Putamen (tissue), 1 donor: ENCODE measurements around the gene DNAJB14.
"Not testable (repeated sequence)": the region's sequence is repeated elsewhere in the genome, so short reads cannot be mapped to it uniquely, and the experiment has no call there.

Source experiments
- DNase-seq: peaks from one replicate; pipeline ENCODE4 v3.0.0-alpha.2; 2016; ENCODE audit warnings: low spot score

Gene DNAJB14

DNA sequence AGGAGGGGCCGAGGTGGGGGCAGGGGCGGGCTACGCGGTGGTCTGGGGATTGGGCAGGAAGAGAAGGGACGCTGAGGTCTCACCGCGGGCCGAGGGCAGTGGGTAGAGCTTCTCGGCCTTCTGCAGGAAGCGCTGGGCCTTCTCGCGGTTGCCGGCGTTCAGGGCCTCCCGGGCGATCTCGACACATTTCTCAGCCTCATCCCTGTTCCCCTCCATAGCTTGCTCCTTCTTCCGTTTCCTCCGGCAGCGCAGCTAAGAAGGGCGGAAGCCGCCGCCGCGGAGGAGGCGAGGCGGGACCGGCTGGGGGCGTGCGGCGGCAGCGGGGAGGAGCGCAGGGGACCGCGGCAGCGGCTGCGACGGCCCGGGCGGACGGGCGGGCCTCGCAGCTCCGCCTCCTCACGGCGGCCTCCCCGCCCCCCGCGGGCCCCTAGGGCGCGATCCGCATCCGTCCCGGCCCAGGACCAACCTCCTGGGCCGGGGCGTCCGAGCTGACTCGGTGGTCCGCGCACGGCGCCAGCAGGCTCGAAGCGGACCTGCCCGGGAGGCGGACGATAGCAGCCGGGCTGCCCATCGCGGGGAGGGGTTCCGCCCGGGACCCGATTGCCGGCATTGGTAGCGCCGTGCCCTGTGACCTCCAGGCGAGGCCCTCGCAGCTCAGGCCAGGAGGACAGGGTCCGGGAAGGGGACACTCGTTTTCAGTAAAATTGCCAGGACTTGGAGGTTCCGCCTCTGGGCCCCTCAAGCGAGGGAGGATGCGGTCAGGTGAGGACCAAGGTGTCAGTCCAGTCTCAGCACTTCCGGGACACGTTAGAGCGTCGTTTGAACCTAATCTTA is at the start of gene DNAJB14:
TSS of gene DNAJB14 (minus strand) at position 263 of the 834 bp plus-strand sequence. CDS start at position 216, 47 bp downstream.
- DNase-seq = peak; percentile 76

DNA sequence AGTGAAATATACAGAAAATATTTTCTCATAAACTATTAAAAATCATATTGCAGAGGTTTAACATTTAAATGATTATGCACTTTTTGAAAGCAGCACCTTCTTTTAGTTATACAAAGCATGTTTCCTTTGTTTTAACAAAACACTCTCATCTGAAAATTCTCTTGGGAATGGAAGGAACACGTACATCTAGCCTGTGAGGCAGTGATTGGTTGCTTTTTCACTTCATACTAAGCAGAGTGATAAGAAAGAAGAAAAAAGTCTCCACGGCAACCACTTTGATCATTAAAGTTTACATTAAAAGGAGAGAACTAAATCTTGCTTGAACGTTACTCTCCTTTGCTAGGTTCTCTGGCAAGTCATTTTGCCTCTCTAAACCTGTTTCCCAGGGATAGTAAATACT is 45.3 kb upstream of the DNAJB14 start:
- DNase-seq = no peak

DNA sequence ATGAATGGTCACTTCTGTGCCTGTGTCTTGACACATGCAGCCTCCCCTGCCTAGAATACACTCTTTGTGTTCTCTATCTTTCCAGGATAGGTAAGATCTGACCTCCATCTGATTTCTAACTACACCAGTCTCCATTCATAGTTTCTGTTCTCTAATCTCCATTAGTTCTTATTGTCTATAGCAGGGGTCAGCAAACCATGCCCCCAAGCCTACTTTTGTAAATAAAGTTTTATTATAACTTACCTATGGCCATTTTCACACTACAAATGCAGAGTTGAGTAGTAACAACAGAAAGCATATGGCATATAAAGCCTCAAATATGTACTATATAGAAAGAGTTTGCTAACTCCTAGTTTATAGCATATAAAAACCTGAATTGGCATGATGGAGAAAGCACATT is 41.3 kb upstream of the DNAJB14 start:
- DNase-seq = no peak

DNA sequence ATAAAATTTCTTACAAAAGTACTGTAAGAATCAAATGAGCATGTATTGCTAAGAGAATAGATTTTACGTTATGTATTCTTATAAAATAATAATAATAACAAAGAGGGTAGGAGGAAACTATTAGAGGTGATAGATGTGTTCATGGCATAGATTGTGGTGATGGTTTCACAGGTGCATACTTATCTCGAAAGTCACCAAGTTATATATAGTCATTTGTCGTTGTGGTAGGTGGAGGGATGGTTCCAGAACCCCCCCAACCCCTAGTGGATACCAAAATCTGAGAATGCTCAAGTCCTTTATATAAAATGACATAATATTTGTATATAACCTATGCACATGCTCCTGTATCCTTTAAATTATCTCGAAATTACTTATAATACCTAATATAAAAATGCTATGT is 40.4 kb upstream of the DNAJB14 start:
- no peak for DNase-seq

DNA sequence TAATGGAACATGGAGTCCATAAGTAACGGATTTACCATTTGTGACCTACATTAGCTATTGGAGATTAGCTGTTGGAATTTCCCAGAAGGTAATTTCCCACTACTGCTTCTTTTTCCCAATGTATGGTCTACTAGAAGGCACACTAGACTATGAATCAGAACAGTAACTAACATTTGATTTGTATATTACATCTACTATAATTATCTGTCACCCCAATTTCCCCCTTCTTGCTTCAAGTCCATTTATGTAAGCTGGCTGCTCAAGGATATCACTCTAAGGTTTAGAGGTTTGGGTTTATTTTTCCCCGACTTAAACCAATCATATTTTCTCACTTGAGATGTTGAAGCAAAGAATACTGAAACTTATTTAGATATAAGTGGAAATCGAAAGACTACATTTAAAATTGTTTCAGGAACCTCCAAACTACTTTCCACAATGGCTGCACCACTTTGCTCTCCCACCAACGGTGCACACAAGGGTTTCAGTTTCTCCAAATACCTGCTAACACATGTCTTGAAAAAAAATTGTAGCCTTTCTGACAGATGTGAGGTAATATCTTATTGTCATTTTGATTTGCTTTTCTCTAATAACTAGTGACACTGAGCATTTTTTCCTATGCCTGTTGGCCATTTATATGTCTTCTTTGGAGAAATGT is 37.0 kb upstream of the DNAJB14 start:
- no peak for DNase-seq

DNA sequence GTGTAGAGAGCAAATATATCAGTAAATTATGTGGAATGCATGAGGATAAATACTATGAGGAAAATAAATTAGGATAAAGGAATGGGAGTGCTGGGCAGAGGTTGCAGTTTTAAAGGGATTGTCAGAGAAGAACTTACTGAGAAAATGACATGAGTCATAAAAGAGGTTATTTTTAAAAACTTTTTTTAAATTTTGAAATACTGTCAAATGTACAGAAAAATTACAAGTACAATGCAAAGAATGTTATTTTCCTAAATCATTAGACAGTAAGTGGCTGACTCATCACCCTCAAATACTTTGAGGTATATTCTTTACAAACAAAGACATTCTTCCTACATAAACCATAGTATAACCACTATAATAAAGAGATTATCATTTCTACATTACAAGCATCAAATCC is 33.5 kb upstream of the DNAJB14 start:
- no peak for DNase-seq

DNA sequence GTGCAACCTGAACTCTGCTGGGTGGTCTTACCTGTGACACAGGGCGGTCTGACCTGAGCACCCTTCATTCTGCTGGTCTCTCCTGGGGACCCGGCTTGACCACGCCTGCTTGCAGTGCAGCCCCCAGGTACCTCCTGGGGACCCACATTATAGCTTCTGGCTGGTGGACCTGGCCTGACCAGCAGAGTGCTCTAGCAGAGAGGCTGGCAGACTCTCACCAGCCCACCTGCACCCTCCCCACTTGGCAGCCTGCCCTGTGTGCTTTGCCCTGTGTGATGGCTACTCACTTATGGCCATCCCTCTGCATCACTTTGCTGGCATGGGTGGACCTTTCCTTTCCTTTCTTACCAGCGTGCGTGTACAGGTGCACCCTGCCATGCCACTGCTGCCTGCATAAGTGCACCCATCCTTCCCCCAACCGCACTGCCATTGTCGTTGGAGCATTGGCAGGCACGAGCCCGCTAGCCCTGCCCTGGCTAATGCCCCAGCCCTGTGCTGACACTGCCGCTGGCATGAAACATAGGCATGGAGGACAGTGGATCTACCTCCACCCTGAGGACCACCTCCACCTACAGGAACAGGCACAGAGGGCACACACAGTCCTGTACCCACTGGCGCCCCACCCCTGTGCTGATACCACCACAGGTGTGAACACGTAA is 25.2 kb upstream of the DNAJB14 start:
- no peak for DNase-seq

DNA sequence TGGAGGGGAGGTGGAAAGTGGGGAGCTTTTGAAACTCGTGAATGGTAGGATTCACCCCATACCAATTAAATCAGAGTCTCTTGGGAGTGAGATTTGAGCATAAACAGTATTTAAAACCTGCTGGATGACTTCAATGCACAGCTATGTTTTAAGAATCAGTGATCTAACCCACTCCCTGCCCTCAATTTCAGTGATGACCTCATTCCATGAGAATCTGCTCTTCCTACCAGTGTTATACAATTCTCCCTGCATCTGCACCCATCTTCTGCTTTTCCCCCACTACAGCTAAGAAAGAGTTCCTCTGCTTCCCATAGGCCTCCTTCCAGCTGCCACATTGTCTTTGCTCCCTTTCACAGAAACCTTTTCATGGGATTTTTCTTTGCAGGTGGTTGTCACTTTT is 21.9 kb upstream of the DNAJB14 start:
- peak; percentile 25 for DNase-seq

DNA sequence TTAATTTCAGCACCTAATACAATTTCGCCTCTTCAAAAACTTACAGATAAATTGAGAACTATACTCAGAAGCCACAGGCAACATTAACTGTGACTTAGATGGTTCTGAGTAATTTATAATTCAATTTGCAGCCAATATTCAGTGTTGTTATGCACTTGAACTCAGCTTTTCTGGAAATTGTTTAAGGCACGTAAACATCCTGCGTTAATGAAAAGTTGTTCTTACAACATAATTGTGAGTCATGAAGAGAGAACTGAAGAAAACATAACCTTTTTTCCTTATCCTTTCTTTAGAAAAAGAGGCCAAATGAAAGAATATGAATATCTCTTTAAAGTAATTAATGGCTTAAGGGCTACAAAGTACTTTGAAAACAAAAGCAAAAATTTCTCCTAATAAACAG is 20.3 kb upstream of the DNAJB14 start:
- DNase-seq = no peak

DNA sequence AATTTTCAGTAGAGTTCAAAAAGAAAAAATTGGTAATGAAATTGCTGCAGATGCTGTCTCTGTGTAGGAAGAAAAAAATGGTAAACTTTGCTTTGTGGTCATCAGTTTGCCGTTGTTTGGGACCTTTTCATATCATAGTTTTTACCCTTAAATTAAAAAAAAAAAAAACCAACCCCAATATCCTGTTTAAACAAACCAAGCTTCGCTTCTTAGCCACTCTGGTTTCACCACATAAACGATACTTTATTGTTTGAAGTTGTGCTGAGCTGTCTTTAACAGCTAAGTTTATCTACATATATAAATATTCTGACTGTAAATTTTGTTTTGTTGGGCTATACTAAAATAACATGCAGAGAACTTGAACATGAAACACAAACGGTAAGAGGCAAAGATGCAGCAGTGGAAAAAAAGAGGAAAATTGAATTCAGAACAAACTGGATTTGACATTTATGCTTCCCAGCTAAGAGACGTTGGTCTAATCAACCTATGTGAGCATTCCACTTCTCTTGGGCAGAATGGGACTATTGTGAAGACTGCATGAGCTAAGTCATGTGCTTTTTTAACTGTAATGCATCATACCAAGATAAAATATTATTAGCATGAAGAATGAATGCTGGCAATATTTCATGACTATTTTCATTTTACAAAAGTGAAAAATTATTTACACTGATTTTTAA is 19.4 kb upstream of the DNAJB14 start:
- no peak for DNase-seq

DNA sequence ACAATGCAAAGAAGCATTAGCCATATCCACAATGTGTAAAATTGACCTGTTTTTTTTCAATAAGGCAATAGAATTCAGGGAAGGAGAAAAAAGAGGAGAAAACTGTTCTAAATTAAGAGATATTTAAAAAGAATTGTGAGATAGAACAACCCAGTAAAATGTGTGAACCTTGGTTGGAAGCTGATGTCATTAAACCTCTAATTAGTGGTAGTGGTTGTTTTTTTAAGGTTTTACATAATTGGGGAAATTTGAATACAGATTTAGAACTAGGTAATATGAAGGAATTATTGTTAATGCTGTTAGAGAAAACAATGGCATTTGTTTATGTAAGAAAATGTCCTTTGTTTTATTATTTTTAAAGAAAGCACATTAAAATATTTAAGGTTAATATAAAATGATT is 18.8 kb upstream of the DNAJB14 start:
- DNase-seq = no peak

DNA sequence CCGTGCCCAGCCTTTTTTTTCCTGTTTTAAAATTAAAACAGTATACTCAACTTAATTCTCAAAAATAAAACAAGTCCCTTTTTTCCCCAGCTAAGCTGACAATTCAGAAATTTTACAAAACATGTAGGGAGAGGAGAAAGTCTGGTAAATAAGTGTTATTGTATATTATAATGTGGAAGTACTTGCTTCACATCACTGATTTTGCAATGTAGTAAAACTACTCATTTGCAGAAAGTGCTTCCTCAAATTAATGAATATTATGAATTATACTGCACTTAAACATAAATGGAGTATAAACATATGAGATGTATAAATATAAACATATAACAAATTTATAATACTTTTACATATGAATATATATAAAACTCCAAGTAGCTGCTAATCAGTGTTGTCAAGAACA is 15.3 kb upstream of the DNAJB14 start:
- no peak for DNase-seq

DNA sequence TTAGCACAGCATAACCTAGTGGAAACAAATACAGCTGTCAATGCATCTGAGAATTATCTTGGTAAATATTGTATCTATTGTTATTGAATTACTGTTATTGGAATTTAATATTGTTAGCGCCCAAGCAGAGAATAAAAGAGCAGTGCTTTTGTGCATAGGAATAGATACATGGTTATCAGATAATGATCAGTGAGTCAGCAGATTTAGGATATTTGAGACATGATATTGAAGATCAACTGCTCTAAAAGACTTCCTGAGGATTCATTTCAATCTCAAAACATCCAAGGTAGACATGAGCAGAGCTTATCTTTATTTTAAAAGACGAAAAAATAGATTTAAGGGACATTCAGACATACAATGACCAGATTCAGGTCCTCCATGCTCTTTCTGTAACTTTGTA is 14.2 kb upstream of the DNAJB14 start:
- DNase-seq = no peak

DNA sequence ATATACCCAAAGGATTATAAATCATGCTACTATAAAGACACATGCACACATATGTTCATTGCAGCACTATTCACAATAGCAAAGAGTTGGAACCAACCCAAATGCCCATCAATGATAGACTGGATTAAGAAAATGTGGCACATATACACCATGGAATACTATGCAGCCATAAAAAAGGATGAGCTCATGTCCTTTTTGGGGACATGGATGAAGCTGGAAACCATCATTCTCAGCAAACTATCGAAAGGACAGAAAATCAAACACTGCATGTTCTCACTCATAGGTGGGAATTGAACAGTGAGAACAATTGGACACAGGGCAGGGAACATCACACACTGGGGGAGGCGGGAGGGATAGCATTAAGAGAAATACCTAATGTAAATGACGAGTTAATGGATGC is 11.8 kb upstream of the DNAJB14 start:
- not testable (repeated sequence) for DNase-seq

DNA sequence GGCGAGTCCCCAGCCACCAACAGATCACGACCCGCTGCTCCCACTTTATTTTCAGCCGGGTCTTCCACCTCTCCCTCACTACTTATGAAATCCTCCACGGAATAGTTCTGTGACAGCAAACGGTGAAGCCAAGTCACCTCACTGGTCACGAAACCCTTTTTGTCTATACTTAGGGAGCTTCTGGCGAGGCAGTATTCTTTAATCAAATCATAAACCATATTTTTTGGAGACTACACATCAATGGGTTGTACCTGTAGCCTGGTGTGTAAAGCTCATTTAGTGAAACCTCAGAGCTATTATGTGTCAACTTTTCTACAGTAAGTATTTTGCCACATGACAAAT is 4.5 kb upstream of the DNAJB14 start:
- no peak for DNase-seq

DNA sequence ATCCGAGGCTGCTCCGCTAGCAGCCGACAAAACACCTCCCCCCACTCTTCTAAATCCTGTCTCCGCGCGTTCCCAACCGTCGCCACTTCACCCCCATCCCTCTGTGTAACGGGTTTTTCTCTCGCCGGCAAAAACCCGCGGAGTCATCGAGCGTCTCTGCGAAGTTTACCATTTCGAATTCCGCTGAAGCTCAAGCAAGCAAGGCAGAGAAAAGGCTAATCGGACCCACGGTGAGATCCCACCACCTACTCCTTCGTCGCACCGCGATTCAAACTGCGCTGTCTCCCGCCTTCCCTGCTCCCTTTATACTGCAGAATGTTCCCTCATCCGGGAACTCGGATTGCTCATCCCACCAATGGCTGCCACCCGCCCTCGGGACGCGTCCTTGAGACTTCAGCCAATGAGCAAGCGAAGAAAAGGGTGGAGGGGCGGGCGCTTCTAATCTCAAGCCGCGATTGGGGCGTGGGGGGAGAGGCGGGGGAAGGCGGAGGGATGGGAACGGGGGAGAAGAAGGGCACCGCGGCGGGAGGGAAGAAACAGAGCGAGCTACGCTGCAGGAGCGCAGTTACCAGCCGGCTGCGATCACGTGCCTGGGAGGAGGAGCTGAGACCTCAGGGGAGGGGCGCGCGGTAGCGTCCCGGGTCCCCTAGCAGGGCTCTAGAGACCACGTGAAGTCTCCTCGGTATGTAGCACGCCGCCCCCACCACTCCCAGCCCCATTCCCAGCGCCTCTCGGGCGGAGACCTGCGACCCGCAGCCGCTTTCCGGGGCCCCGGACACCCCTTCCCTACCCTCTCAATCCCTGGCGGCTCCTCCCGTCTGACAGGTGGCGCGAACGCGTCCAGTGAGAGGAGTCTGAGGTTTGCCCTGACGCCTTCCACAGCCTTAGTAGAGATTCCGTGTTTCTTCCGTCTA is 3.8 kb upstream of the DNAJB14 start, which contains the start of gene H2AZ1:
TSS of gene H2AZ1 (minus strand) at position 277 of the 914 bp plus-strand sequence. CDS start at position 172, 105 bp downstream.
- DNase-seq = peak; percentile 99

DNA sequence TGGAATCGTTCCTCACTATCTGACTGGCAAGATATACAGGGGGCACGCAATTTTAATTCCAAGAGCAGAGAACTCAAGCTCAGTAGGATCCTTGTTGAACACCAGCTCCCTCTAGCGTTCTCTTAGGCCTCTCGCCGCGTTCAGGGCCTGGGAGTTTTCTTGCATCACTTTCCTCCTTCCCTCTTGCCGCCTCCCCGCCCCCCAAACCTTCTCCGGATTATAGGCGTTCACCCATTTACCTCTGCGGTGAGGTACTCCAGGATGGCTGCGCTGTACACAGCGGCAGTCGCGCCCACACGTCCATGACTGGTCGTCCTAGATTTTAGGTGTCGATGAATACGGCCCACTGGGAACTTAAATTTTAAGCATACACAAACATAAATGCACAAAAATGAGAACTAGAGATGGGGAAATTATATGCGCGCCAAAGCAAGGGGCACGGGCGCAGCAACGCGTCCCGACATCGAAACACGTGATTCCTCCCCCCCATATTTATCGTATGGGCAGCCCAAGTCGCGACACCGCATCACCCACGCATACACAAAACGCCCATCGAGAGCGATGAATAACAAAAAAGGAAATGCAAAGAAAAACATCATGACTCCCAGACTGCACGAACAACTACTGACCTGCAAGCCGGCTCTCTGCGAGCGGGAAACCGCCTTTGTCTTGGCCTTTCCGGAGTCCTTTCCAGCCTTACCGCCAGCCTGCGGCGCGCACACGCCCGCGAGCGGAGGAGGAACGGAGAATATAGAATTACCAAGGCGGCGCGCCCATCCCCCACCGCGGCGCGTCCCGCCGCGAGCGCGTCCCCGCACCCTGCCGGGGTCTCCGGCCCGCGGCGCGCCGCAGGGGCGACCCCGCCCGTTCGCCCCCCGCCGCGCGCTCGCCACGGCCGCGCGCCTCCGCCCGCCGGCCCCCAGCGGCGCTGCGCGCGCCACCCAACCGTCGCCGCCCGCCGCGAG is 2.9 kb upstream of the DNAJB14 start:
- peak; percentile 95 for DNase-seq

DNA sequence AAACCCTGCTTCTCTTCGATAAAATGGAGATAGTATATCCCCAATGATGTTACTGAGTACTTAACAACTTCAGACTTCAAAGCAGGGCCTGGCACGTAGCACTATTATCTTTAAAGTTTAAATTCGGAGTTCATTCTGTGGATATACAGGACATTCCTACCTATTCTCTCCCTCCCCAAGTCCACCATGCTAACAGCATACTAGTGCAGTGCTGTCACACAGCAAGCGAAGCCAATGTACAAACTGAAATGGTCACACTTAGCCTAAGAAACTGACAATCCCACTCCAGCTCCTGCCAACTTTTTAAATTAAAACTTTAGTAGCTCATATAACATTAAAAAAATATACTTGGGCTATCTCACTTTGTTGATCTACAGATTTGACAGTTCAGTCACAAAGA is 1.2 kb upstream of the DNAJB14 start:
- no peak for DNase-seq

DNA sequence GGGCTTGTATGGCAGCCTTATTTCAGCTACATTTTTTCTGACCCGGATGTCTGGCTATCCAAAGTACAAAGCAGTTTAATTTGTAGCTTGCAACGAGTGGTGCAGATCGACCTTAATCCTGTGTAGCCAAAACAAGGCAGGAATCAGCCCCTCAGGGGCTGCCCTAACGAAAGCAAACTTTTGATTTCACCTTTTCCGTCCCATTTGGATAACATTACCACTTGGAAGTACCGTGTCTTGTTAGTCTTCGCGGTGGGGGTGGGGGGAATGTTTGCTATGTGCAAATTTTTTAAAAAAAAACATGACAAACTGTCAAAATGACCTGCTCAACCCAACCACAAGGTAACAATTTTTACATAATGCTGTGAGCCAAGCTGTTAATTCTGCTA is 766 bp upstream of the DNAJB14 start:
- no peak for DNase-seq

DNA sequence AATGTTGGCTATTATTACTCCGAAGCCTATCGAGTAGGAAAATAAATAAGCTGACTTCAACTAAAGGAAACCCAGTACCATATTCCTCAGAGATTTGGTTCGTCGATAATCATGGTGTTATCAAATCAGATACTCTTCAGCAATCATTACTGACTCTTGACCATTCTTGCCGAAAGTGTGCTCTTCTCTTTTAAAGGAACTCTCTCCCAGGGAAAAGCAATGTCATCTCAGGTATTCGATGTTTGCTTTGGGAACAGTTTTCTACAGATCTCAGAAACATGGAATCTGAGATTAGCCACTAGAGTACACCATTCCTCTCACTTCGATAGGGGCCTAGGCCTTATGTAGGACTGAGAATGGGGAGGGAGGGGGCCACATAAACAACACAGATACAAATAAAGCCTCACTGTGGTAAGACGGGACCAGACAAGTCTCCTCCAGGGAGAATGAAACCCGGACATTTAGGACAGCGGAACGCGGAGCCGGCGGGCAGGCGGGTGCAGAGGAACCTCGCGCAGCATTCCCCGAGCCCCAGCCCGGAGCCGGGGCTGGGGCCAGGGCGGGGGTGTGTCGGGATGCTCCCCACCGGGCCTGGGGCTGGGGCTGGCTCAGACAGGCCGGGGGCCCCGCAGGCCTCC is 581 bp downstream of the DNAJB14 start:
- peak; percentile 21 for DNase-seq
